Left forelimb (tissue), 1 donor: Measurements from ENCODE around the gene NR2F1-AS1.

ENCODE experiments used
- DNase-seq: peaks from one replicate; pipeline ENCODE4 v3.0.0-alpha.2; 2018; ENCODE audit warnings: low spot score

Gene NR2F1-AS1

DNA sequence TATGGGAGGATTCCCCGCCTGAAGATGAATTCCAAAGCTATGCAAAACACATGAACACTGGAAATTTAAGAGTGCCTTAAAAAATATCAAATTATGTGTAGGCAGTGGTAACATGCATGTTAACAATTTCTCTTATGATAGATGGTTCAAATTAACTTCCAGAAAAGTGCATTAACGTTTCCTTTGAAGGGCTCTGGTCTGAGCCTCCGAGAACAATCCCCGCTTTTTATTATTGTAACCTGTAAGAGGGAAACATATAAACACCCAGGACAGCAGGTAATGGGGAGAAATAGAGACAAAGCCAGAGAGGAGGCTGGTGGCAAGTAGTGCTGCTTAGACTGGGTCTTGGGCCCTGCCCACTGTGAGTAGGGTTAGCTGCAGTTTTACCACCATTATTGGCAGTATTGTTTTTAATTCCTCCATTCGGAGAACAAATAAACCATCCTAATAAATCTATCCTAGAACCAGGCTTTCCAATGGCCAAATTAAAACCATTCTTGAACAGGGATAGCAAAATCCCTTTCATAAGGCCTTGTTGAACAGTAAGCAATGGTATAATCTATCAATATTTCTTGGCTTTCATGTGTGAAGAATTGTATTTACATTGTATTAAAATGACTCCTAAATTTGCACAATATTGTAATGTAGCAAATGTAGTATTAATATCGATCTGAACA is 8.3 kb upstream of the NR2F1-AS1 start:
- DNase-seq, result peak; percentile 5

DNA sequence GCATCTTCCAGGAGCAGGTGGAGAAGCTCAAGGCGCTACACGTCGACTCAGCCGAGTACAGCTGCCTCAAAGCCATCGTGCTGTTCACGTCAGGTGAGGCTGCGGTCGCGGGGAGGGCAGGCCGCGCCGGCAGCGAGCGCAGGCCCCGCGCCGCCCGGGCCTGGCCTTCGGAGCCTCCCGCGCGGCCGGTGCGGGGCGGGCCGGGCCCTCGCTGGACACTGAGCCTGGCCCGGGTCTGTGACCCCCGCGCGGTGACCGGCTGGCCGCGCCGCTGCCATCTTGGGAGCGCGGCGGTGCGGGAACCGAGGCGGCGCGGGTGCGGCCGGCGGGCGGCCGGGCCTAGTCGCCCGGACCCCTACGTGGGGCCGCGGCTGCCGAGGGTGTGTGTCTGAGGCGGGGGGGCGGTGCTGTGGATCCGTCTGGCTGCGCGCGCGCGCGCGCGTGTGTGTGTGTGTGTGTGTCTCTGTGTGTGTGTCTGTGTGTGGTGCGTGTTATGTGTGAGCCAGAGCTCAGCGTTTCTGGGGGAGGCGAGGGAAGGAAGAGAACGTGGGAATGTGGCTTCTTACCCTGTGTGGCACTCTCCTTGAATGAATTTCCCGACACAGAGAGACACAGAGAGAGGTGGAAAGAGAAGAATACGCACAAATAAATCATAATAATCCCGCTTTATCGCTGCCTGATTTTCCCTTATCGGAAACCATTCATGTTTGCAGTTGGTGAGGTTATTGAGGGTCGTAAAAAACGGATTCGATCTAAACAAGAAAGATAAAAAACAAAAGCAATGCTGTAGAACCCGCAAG is 7.5 kb upstream of the NR2F1-AS1 start:
- no peak for DNase-seq

GRCh38 chr5:93587597-93588351 is 6.8 kb upstream of the NR2F1-AS1 start:
- no peak for DNase-seq

DNA sequence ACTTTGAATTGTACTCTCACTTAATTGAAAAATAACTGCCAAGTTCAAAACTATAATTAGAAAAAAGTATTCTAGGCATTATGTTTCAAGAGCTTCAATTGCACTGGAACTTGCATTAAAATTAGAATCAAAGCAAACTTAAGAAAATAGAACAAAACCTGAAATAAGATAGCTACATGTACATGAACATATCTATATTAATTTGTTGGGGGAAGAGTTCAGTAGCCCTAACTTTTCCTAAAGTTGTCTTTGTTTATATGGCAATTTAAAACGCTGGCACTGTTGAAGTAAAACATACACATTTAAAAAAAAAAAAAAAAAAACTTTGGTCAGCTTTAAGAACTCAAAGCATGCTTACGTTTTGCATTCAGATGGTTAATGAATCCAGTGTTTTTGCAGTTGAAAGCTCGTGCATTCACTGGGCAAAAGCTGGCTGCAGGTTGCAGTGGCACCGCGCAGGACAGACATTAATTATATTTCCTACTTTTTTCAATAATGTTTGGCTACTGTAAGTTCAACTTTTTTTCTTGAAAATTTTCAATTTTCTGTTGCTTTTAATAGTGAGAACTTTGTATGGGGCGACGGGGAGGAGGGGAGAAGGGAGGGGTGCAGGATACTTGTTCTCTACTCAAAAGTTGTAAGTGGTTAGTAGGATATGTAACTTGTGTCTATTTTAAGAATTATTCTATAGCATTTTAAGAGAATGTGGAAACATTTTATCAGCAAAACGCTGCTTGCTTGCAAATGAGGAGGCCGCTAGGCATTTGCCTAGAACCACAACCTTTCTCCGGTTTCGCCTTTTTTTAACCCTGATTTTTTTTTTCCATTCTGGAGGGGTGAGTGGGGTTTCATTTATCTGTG is 5.9 kb upstream of the NR2F1-AS1 start:
- DNase-seq, result no peak

GRCh38 chr5:93585767-93586385 is 4.9 kb upstream of the NR2F1-AS1 start:
- DNase-seq, result no peak

DNA sequence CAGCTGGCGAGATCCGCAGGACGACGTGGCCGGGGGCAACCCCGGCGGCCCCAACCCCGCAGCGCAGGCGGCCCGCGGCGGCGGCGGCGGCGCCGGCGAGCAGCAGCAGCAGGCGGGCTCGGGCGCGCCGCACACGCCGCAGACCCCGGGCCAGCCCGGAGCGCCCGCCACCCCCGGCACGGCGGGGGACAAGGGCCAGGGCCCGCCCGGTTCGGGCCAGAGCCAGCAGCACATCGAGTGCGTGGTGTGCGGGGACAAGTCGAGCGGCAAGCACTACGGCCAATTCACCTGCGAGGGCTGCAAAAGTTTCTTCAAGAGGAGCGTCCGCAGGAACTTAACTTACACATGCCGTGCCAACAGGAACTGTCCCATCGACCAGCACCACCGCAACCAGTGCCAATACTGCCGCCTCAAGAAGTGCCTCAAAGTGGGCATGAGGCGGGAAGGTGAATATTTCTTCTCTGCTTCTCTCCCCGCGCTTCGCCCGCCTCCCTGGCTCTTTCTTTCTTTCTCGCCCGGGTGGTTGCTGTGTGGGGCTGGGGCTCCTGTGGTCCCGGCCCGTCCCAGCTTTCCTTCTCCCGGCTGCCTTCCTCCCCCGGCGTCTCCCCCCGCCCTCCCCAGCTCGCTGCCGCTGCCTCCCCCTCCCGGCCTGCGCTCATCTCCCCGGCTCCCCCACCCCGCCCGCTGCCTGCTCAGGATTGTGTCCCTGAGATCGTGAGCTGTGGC is 4.2 kb upstream of the NR2F1-AS1 start:
- DNase-seq, result no peak

GRCh38 chr5:93584596-93585040 is 3.6 kb upstream of the NR2F1-AS1 start:
- no peak for DNase-seq

DNA sequence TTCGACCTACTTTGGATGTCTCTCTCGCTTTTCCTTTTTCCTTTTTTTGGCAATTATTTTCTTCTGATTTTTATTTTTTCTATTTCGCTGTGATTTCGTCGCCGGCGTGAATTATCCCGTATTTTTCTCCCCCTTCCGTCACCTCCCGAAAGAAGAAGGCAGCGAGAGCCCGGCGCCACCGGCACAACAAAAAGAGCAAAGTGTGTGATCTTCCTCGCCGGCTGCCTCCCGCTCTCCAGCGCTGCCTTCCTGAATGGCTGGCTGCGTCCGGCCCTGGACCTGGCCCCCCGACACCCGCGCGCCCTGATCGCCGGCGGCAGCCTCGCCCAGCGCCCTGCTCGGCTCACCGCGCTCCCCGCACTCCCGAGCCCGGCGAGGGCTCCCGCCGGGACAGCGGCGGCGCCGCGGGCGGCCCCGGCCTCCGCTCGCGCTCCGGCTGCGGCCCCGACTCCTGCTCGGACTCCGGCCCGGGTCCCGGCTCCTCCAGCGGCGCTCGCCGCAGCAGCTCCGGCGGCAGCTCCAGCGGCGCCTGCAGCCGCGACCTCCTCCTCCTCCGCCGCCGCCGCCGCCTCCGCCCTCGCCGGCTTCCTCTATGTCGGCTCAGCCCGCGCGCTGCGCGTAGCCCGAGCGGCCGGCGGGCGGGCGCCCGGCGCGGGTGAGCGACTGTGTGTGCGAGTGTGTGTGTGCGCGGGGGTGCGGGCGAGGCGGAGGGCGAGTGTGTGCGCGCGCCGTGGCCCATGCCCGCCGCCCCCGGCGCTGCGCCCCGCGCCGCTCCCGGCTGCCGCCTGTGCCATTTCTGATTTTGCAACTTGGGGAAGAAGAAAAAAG is 3.0 kb upstream of the NR2F1-AS1 start:
- DNase-seq, result no peak

DNA sequence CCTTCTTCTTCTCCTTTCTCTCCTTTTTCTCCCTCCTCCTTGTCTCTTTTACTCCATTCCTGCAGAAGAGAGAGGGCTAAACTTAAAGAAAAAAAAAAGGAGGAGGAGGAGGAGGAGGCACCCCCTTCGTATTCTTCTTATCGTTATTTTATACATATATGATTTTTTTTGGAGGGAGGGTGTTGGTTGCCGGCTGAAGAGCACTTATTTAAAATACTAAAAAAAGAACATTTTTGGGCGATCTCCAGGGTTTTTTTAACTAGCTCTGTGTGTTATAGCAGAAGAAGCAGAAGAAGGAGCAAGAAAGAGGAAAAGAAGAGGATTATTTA is 2.4 kb upstream of the NR2F1-AS1 start:
- DNase-seq, result no peak

DNA sequence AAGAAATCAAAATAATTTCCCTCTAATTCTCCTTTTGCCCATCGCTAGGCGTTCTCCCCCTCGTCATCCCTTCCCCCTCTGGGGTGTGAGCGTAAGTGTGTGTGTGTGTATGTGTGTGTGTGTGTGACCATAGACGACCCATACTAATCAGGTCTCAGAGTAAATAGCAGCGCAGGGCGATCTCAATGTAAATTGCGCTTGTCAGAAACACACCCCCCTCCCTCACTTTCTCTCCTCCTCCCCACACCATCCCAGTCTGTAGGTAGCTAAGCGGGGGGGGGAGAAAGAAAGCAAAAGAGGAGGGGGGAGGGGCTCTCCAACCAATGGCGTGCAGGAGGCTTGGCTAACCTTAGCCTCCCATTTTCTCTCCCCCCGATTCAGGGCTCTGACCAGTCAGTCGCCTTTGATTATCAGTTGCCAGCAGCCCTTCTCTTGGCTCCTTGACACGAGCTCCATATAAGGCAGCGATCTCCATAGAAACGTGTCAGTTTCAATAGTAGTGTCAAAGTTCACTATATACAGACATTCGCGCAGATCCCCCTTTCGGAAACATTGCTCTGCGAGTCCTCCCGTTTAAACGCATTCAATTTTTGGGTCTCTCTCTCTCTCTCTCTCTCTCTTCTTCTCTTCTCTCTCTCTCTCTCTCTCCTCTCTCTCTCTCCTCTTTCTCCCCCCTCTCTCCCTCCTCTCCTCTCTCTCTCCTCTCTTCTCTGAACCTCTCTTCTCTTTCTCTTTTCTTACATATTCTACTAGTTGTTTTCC is 1.8 kb upstream of the NR2F1-AS1 start, which contains the start of gene NR2F1:
NR2F1 (plus strand) TSS at position 546 of the 762 bp plus-strand sequence. CDS start 1,802 bp downstream, outside the sequence.
- no peak for DNase-seq

- no peak for DNase-seq
Measured at GRCh38 chr5:93582167-93582462, 1.1 kb upstream of the NR2F1-AS1 start.

GRCh38 chr5:93580063-93580926 is 724 bp downstream of the NR2F1-AS1 start:
- DNase-seq, result no peak

DNA sequence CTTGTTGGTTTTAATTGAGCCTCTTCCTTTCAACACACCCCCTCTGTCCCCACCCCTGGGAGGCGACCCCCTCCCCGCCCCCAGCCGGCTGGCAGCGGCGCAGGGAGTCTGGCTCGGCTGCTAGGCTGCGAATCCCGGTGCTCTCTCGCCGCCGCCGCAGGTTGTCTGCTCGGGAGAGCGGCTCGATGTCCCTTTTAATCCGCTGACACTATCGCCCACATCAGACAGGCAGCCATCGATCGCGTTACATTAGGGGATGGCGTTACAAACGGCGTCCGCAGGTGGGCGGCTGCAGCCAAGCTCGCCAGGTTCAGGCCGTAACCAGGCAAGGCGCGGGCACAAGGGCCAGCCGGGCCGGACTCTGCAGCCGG is 1.3 kb downstream of the NR2F1-AS1 start:
- DNase-seq, result no peak

DNA sequence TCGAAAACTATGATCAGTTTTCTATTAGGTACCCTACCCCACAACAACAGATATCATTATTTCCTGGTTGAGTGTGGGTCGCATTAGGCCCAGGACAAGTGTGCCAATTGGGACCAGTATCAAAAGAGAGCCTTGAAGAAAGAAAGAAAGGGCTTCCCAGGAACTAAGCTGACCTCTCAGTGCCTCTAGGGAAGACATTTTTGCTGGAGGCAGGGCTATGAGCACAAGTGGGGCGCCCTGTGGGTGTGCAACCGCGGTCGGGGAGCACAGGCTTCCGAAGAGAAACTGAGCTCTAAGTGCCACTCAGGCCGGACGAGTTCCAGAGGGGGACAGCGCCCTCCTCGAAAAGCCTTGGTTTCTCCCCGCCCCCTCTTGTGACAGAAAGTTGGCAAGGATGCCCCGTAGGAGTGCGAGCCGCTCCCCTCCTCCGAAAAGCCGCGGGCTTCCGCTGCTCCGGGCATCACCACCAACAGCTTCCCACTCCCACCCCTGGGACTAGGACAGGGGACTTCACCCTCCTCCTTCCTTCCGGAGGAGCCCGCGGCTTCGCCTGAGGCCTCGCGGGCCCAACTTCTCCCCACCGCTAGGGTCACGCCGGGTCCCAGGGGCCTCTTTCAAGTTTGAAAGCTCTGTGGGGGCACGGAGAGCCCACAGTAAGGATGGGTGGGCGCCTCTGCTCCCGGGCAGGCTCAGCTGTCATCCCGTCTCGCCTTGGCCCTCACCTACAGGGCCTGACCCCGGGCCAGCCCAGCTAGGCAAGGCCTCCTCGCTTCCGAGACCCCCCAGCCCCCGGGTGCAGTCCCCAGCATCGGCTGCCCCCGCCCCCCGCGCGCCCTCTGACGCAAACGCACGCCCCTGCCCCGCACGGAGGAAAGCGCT is 2.0 kb downstream of the NR2F1-AS1 start:
- no peak for DNase-seq

DNA sequence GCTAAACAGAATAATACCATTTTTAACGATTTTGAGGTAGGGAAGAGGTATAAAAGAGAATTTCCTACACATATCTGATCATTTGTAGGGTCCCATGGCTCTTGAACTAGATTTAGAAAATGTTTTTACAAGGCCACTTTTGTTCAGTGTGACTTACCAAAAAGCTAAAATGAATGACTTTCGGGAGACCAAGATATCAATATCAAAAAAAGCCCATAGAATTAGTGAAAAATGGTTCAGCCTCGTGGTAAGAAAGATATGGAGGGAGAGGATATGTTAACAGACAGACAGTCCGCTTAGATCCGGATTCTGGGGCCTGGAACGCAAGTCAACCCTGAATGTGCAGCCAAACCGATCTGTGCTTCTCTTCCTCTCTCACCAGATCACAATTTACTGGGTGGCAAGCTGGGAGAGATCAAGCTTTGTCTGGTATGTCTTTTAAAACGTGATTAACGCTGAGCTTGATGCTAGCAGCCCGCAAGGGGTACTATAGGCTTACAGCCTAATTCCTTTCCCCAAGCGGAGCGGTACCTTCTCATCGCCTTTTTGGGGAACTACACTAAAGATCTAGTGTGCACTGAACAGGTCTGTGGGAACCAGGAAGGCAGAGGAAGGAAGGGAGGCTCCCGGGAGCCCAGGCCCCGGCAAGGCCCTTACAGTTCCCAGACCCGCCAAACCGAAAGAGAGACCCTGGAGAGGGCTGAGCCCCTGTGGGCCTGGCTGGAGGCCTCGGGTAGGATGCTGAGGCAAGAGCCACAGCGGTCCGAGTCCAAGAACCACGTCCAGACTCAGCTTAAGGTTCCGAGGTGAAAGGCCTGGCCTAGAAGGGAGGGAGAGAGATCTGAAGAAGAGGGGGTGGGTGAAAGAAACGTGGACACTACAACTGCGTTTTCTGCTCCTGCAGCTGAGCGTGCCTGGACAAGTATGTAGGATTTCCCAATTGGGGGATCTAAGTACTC is 2.9 kb downstream of the NR2F1-AS1 start:
- DNase-seq, result no peak
